ENCODE data around the gene TNC.

The TNC gene

DNA sequence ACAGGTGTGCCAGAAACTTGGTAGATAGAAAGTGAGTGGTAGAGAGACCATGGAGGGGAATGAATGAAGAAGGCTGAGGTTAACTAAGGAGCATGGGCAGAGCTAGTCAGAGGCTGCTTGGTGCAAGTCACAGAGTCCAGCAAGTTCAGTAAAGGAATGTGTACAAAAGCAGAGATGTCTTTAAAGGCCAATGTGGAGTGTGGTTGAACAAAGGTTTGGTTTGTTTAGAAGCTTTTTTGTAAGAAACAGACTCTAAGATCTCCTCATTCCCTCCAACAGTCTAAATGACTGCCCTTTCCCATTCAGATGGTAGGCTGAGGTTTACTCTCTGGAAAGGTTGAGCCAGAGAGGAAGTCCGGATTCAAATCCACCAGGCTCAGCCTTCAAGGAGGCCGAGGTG is 84.2 kb downstream of the TNC start:
- TF ChIP-seq, protein P1, sequence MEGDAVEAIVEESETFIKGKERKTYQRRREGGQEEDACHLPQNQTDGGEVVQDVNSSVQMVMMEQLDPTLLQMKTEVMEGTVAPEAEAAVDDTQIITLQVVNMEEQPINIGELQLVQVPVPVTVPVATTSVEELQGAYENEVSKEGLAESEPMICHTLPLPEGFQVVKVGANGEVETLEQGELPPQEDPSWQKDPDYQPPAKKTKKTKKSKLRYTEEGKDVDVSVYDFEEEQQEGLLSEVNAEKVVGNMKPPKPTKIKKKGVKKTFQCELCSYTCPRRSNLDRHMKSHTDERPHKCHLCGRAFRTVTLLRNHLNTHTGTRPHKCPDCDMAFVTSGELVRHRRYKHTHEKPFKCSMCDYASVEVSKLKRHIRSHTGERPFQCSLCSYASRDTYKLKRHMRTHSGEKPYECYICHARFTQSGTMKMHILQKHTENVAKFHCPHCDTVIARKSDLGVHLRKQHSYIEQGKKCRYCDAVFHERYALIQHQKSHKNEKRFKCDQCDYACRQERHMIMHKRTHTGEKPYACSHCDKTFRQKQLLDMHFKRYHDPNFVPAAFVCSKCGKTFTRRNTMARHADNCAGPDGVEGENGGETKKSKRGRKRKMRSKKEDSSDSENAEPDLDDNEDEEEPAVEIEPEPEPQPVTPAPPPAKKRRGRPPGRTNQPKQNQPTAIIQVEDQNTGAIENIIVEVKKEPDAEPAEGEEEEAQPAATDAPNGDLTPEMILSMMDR (IDR thresholded peaks at IDR 0.05; ENCODE audit: control extremely low read depth, extremely low read depth, low read depth, missing control alignments), result no peak
- ChIA-PET CTCF (interaction anchor here (1.4 to 3.0 kb wide), 3 partner anchors 10 to 21 kb away, joined by 4 to 20 read pairs (median 6); no protein-coding TSS in a partner anchor), POLR2A (interaction anchor here (0.6 kb wide), 1 partner anchor 14 kb away, joined by 6 read pairs; no protein-coding TSS in a partner anchor)
- DNase-seq (ENCODE audit: extremely low spot score), result no peak

DNA sequence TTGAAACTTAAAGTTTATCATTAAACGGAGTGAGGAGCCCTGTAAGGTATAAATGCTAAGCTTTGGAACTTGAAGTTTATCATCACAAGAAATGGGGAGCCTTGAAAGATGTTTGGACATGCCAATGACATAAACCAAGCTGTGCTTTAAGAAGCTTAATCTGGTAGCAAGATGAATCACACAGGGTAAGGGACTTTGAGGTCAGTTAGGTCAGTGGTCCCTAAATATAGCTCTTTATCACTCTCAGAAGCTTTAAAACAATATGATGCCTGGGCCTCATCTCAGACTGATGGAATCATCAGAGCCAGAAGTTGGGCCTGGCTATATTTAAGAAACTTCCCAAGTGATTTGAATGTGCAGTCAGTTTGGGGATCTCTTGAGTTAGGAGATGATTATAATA is 85.7 kb downstream of the TNC start:
- DNase-seq (ENCODE audit: extremely low spot score), result no peak
- ChIA-PET CTCF (interaction anchor here (1.0 to 3.0 kb wide), 7 partner anchors 9 to 352 kb away, joined by 3 to 20 read pairs (median 4); no protein-coding TSS in a partner anchor), POLR2A (no interaction called here)
- TF ChIP-seq, protein P1 (IDR thresholded peaks at IDR 0.05; ENCODE audit: control extremely low read depth, extremely low read depth, low read depth, missing control alignments), result no peak

DNA sequence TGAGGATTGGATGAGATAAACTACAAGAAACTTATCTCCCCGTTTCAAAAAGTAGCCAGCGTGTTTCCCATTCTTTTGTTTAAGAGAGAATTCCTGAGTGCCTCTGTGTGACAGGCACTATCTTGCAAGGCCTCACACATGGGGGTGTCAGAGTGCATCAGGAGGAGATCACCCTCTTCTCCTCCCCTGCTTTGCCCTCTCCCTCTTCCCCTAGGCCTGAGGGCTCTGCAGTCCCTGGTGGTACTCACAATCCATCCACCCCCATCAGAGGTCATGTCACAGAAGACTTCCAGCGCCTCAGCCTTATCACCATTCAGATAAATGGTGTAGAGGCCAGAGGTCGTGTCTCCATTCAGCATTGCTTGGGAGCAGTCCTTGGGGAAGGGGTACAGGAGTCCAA is 88.0 kb downstream of the TNC start:
- POLR2A ChIA-PET, result no interaction called here

DNA sequence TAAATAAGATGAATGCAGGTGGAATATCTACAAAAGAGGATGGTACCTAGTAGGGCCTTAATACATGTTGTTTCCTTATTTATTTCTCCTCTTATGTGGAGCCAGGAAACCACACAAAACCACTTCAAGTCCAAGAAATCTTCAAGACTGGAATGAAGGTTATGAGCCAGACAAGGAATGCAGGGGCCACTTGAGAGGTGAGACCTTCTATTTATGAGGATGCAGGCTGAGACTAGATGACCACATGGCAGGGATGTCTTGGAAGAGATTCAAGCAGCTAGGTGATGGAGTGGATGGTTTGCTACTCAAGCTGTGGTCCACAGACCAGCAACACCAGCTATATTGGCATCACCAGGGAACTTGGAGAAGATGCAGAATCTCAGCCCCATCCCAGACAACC is 92.2 kb downstream of the TNC start:
- no peak for DNase-seq (ENCODE audit: extremely low spot score)
- POLR2A ChIA-PET, result no interaction called here
- CTCF ChIA-PET, result interaction anchor here (0.8 to 6.3 kb wide), 2 partner anchors 10 to 11 kb away, joined by 5 to 21 read pairs; no protein-coding TSS in a partner anchor
- TF ChIP-seq, protein P1 (IDR thresholded peaks at IDR 0.05; ENCODE audit: control extremely low read depth, extremely low read depth, low read depth, missing control alignments), result no peak

More for the DNA sequence above, 88.0 kb downstream of the TNC start:
- CTCF ChIA-PET, result interaction anchor here (1.3 to 2.2 kb wide), 3 partner anchors 15 to 349 kb away, joined by 3 to 7 read pairs (median 6); no protein-coding TSS in a partner anchor
- no peak for DNase-seq (ENCODE audit: extremely low spot score)
- TF ChIP-seq, protein P1 (IDR thresholded peaks at IDR 0.05; ENCODE audit: control extremely low read depth, extremely low read depth, low read depth, missing control alignments), result no peak

DNA sequence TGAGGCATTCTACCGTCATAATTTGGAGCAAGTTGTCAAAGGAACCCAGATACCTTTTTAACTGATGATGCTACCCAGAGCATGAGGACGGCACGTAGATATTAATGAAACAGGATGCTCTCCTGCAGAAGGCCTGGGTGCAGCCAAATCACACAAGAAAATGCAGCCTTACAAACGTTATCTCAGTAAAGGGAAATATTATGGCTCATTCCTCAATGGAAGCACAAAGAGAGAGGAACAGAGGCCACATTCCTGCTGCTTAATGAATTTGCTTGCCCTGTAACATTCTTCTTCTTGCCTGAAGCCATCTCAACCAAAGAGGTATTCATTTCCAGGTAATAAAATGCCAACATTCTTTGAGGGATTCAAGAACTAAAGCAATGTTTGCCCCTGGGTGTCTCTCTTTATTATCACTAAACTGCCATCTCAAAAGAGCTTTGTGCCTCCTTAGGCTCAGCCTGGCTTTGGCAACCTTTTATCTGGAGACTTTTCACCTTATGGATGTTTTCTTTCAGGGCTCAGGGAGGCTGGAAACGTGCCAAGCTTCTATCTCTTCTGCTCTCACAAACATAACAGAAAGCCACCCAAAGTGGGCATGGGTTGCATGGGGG is 92.9 kb downstream of the TNC start:
- ChIA-PET CTCF (interaction anchor here (0.8 to 6.3 kb wide), 2 partner anchors 10 to 11 kb away, joined by 5 to 21 read pairs; no protein-coding TSS in a partner anchor), POLR2A (no interaction called here)
- TF ChIP-seq, protein P1 (IDR thresholded peaks at IDR 0.05; ENCODE audit: control extremely low read depth, extremely low read depth, low read depth, missing control alignments), result no peak
- no peak for DNase-seq (ENCODE audit: extremely low spot score)

DNA sequence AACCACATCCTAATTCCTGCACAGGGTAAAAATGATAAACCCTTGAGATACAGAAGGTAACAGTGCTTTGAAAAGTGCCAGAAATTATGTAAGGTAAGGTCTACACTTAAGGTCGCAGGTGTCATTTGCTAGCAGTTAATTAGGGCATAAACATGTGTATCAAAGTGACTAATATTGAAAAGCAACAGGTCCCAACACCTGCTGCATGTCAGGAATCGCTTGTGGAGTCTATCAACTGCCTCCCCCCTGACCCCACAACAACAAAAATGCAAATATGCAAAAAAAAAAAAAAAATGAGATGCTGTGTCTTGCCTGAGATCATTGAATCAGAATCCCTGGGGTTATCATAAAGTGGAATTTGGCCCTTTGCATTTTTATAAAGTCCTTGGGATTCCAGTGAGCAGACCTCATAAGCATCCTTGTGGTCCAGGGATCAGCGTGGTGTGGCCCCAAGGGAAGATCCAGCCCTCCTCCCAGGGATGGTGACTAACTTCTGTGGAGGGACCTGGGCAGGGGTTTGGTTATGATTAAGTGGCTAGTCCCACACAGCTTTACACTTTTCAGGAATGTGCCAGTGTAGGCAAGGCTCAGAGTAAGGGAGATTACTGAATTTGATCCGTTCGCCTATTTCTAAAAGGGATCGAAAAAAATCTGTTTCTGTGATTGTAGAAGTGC is 95.1 kb downstream of the TNC start:
- DNase-seq (ENCODE audit: extremely low spot score), result no peak
- ChIA-PET CTCF (interaction anchor here (0.9 to 6.3 kb wide), 5 partner anchors 8 to 361 kb away, joined by 3 to 21 read pairs (median 5); no protein-coding TSS in a partner anchor), POLR2A (no interaction called here)
- TF ChIP-seq, protein P1 (IDR thresholded peaks at IDR 0.05; ENCODE audit: control extremely low read depth, extremely low read depth, low read depth, missing control alignments), result no peak
